Keratinocyte (primary cell): ENCODE measurements around the gene STOX2. TPM values are rescaled to one million over a fixed set of nuclear protein-coding genes. Genes with fewer than 3 reads are reported as not detected.
A peak's percentile ranks its signal among the peaks of the same experiment; 100 is the strongest.

ENCODE experiments used
- DNase-seq: peaks from one replicate; pipeline ENCODE4 v3.0.0-alpha.2; 2011; ENCODE audit warnings: low read depth, missing footprints, low spot score
- FAIRE-seq: peaks from 2 replicates; lab custom pipeline; 2011; peaks lifted over from hg19 to GRCh38; lab: Jason Lieb, UNC
- H2AFZ ChIP-seq: 2 replicates; pipeline ENCODE4 v1.6.0; 2012; ENCODE audit warnings: low read length, control low read depth, inconsistent platforms; ENCODE audit not compliant: control insufficient read depth
- H3K27ac ChIP-seq: 2 replicates; pipeline ENCODE4 v1.5.1; 2011; ENCODE audit warnings: low read length; ENCODE audit not compliant: control insufficient read depth, insufficient read depth
- H3K27me3 ChIP-seq: 3 replicates; pipeline ENCODE4 v1.6.0; 2011; ENCODE audit warnings: low read length; ENCODE audit not compliant: control insufficient read depth, insufficient read depth; ENCODE audit errors: extremely low read depth
- H3K36me3 ChIP-seq, 2 experiments: 2 replicates in 1 of 2; 3 replicates in 1 of 2; pipeline ENCODE4 v1.5.1; 2011; ENCODE audit warnings: low read length in 2 of 2, mild to moderate bottlenecking in 1 of 2; ENCODE audit not compliant: control insufficient read depth in 2 of 2, insufficient read depth in 2 of 2; ENCODE audit errors: extremely low read depth in 1 of 2
- H3K4me1 ChIP-seq: 3 replicates; pipeline ENCODE4 v1.5.1; 2011; ENCODE audit warnings: low read length; ENCODE audit not compliant: control insufficient read depth, insufficient read depth; ENCODE audit errors: extremely low read depth
- H3K4me2 ChIP-seq: 3 replicates; pipeline ENCODE4 v1.6.0; 2011; ENCODE audit warnings: low read depth, low read length; ENCODE audit not compliant: control insufficient read depth, insufficient read depth; ENCODE audit errors: extremely low read depth
- H3K4me3 ChIP-seq, 3 experiments: fragments of 200-600 bp in 1 of 3; sonication (generic) in 1 of 3; 2 replicates in 2 of 3; 3 replicates in 1 of 3; pipeline ENCODE4 v1.5.1; 2011 to 2016; ENCODE audit warnings: low read length in 3 of 3, mild to moderate bottlenecking in 3 of 3, control low read depth in 2 of 3, inconsistent platforms in 1 of 3, low read depth in 1 of 3, mixed read lengths in 1 of 3, mixed run types in 1 of 3, moderate library complexity in 1 of 3; ENCODE audit not compliant: control insufficient read depth in 2 of 3, insufficient read depth in 2 of 3; ENCODE audit errors: extremely low read depth in 1 of 3
- H3K79me2 ChIP-seq: 2 replicates; pipeline ENCODE4 v1.6.0; 2012; ENCODE audit warnings: low read length; ENCODE audit not compliant: control insufficient read depth, insufficient read depth
- H3K9ac ChIP-seq: 3 replicates; pipeline ENCODE4 v1.6.0; 2011; ENCODE audit warnings: low read length; ENCODE audit not compliant: control insufficient read depth, insufficient read depth; ENCODE audit errors: extremely low read depth
- H3K9me1 ChIP-seq: 3 replicates; pipeline ENCODE4 v1.6.0; 2011; ENCODE audit warnings: low read length; ENCODE audit not compliant: control insufficient read depth, insufficient read depth; ENCODE audit errors: extremely low read depth
- H3K9me3 ChIP-seq: 2 replicates; pipeline ENCODE4 v1.5.1; 2012; ENCODE audit warnings: low read depth, low read length; ENCODE audit not compliant: control insufficient read depth
- H4K20me1 ChIP-seq: 3 replicates; pipeline ENCODE4 v1.6.0; 2011; ENCODE audit warnings: low read length; ENCODE audit not compliant: control insufficient read depth, insufficient read depth; ENCODE audit errors: extremely low read depth
- EZH2 ChIP-seq: IDR thresholded peaks from one replicate; pipeline ENCODE4 v1.6.1; 2012; ENCODE audit warnings: inconsistent platforms, mild to moderate bottlenecking, low read length, moderate library complexity
- dilution Hi-C: fragments of 300-500 bp; cut with MboI; formaldehyde crosslinking; loops from one replicate; pipeline ENCODE4 v1.7.0; 2020; ENCODE audit warnings: low sequenced_read_pairs; ENCODE audit not compliant: extremely low pct_ligation_motif_present
- polyA plus RNA-seq, 5 experiments: library from polyadenylated mRNA; depleted of rRNA in 3 of 5; stranded (reverse) in 3 of 5; stranded (forward) in 1 of 5; unstranded in 1 of 5; fragments of >200 nt; gene quantifications; 1 replicate in 1 of 5; 2 replicates in 3 of 5; 3 replicates in 1 of 5; pipeline versions ENCODE4 v1.2.1 to v1.2.3, GENCODE V29; 2011 to 2012; ENCODE audit warnings: missing spikeins in 2 of 5, low read depth in 1 of 5, low replicate concordance in 1 of 5
- TF ChIP-seq, protein P1 (sequence below), 3 experiments: IDR thresholded peaks in 1 of 3; conservative IDR thresholded peaks in 1 of 3; optimal IDR thresholded peaks in 1 of 3; 2 replicates in 2 of 3; 3 replicates in 1 of 3; pipeline versions ENCODE3 to v1.5.1; 2011; ENCODE audit warnings: low read length in 3 of 3, mild to moderate bottlenecking in 3 of 3, moderate library complexity in 2 of 3, control low read depth in 1 of 3, inconsistent platforms in 1 of 3; ENCODE audit not compliant: insufficient read depth in 2 of 3; ENCODE audit errors: extremely low read depth in 1 of 3

Gene STOX2
- polyA plus RNA-seq, 1 donor (not counting 4 experiments of a cell fraction or from before 2014, with no cell fraction given) = 1.6 TPM

GRCh38 chr4:184039963-184040383 is 134.9 kb downstream of the STOX2 start:
- H3K27me3 ChIP-seq = peaks cover 27% of the 10 kb centered on the region
- H3K9me3 ChIP-seq = no peaks in the 10 kb centered on the region
- H3K27ac ChIP-seq = no peak overlapping the region
- TF ChIP-seq EZH2 = no peak
- TF ChIP-seq, protein P1, sequence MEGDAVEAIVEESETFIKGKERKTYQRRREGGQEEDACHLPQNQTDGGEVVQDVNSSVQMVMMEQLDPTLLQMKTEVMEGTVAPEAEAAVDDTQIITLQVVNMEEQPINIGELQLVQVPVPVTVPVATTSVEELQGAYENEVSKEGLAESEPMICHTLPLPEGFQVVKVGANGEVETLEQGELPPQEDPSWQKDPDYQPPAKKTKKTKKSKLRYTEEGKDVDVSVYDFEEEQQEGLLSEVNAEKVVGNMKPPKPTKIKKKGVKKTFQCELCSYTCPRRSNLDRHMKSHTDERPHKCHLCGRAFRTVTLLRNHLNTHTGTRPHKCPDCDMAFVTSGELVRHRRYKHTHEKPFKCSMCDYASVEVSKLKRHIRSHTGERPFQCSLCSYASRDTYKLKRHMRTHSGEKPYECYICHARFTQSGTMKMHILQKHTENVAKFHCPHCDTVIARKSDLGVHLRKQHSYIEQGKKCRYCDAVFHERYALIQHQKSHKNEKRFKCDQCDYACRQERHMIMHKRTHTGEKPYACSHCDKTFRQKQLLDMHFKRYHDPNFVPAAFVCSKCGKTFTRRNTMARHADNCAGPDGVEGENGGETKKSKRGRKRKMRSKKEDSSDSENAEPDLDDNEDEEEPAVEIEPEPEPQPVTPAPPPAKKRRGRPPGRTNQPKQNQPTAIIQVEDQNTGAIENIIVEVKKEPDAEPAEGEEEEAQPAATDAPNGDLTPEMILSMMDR (optimal IDR thresholded peaks at IDR 0.05 in 1 of 3, IDR thresholded peaks at IDR 0.05 in 1 of 3, conservative IDR thresholded peaks at IDR 0.05 in 1 of 3; ENCODE audit: extremely low read depth in 1 of 3, insufficient read depth in 2 of 3, low read length in 3 of 3) = no peak
- H4K20me1 ChIP-seq = no peaks in the 10 kb centered on the region
- H3K4me3 ChIP-seq = peak overlapping the region in 2 of 3 experiments; percentile 21 to 58
- no peak overlapping the region for H3K9ac ChIP-seq
- peak overlapping the region; percentile 68 for H2AFZ ChIP-seq
- DNase-seq (no peak), FAIRE-seq (no peak)
- dilution Hi-C loops = no loop called here
- H3K79me2 ChIP-seq = no peaks in the 10 kb centered on the region
- peak overlapping the region; percentile 77 for H3K4me2 ChIP-seq
- H3K36me3 ChIP-seq = no peaks in the 10 kb centered on the region
- no peaks in the 10 kb centered on the region for H3K9me1 ChIP-seq
- H3K4me1 ChIP-seq = no peaks in the 10 kb centered on the region

GRCh38 chr4:184041156-184041555 is 136.0 kb downstream of the STOX2 start:
- Histone ChIP-seq H3K9ac (no peak overlapping the region), H3K4me1 (no peaks in the 10 kb centered on the region), H3K4me2 (no peak overlapping the region), H3K9me3 (no peaks in the 10 kb centered on the region), H3K9me1 (no peaks in the 10 kb centered on the region), H3K27me3 (peaks cover 27% of the 10 kb centered on the region), H3K79me2 (no peaks in the 10 kb centered on the region), H3K27ac (no peak overlapping the region), H2AFZ (no peak overlapping the region), H4K20me1 (no peaks in the 10 kb centered on the region), H3K36me3 (no peaks in the 10 kb centered on the region), H3K4me3 (no peak overlapping the region)
- FAIRE-seq (no peak), DNase-seq (no peak)
- TF ChIP-seq, protein P1 (optimal IDR thresholded peaks at IDR 0.05 in 1 of 3, IDR thresholded peaks at IDR 0.05 in 1 of 3, conservative IDR thresholded peaks at IDR 0.05 in 1 of 3; ENCODE audit: extremely low read depth in 1 of 3, insufficient read depth in 2 of 3, low read length in 3 of 3) = no peak
- TF ChIP-seq EZH2 = no peak
- dilution Hi-C loops = no loop called here
